ENCODE measurements around the gene RAB41. TPM values are rescaled to one million over a fixed set of nuclear protein-coding genes. Genes with fewer than 3 reads are reported as not detected.

The RAB41 gene
- total RNA-seq, 2 experiments from 2014 or later, result not detected

DNA sequence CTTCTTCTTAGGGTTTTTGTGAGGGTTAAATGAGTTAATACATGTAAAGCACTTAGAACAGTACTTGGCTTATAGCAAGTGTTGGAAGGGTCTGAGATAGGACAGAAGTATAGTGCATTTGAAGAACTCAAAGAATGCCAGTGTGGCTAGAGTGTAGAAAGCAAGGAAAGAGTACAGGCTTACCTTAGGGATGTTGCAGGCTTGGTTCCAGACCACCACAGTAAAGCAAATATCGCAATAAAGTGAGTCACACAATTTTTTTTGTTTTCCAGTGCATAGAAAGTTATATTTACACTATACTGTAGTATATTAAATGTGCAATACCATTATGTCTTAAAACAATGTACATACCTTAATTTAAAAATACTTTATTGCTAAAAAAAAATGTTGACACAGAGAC is 49.2 kb downstream of the RAB41 start:
- no peak overlapping the region for H2AFZ ChIP-seq (ENCODE audit: low read length)
- no peaks in the 10 kb centered on the region for H3K9me2 ChIP-seq (ENCODE audit: insufficient read depth, low read length)
- no peaks in the 10 kb centered on the region for H3K4me1 ChIP-seq (ENCODE audit: insufficient read depth, low read length, poor library complexity, severe bottlenecking)
- H3K36me3 ChIP-seq (ENCODE audit: insufficient read depth, low read length), result peaks cover 70% of the 10 kb centered on the region
- TF ChIP-seq, protein P1, sequence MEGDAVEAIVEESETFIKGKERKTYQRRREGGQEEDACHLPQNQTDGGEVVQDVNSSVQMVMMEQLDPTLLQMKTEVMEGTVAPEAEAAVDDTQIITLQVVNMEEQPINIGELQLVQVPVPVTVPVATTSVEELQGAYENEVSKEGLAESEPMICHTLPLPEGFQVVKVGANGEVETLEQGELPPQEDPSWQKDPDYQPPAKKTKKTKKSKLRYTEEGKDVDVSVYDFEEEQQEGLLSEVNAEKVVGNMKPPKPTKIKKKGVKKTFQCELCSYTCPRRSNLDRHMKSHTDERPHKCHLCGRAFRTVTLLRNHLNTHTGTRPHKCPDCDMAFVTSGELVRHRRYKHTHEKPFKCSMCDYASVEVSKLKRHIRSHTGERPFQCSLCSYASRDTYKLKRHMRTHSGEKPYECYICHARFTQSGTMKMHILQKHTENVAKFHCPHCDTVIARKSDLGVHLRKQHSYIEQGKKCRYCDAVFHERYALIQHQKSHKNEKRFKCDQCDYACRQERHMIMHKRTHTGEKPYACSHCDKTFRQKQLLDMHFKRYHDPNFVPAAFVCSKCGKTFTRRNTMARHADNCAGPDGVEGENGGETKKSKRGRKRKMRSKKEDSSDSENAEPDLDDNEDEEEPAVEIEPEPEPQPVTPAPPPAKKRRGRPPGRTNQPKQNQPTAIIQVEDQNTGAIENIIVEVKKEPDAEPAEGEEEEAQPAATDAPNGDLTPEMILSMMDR (conservative IDR thresholded peaks at IDR 0.05; ENCODE audit: low read length), result no peak
- no peak for TF ChIP-seq EZH2phosphoT487 (IDR thresholded peaks at IDR 0.05; ENCODE audit: borderline replicate concordance, low read depth, low read length)
- H3K9me3 ChIP-seq (ENCODE audit: low read length), result no peaks in the 10 kb centered on the region
- no peak overlapping the region for H3K27ac ChIP-seq (ENCODE audit: low read depth, low read length, poor library complexity, severe bottlenecking)
- no peaks in the 10 kb centered on the region for H3K79me2 ChIP-seq (ENCODE audit: insufficient read depth, low read depth, low read length)
- intact Hi-C loops (cut with micrococcal nuclease; ENCODE audit: unreplicated experiment), result no loop called here
- POLR2A ChIA-PET, result no interaction called here
- CTCF ChIA-PET (ENCODE audit: unreplicated experiment), result no interaction called here
- H3K4me2 ChIP-seq (ENCODE audit: low read length), result no peak overlapping the region
- no peak overlapping the region for H3K4me3 ChIP-seq (ENCODE audit: low read depth, low read length, poor library complexity, severe bottlenecking)
- no peaks in the 10 kb centered on the region for H4K20me1 ChIP-seq (ENCODE audit: insufficient read depth, low read length)
- BruUV-seq (replicated peaks), result no TSS peak
- DNase-seq (ENCODE audit: low spot score), result no peak

DNA sequence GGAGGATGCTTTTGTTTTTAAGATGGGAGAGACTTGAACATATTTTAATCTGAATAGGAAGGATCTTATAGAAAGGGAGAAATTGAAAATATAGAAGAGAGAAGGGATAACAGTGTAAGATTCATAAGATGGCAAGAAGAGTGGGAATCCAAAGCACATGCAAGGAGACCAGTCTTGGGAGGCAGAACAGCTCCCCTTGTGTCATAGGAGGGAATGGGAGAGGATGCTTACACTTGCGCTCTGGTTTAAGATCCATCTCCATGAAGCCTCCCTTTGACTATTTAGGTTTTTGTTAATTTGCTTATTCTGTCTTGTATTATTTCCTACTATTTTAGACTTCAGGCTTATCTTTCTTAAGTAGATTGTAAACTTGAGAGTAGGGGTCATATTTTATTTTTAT is 50.6 kb downstream of the RAB41 start:
- no TSS peak for BruUV-seq (replicated peaks)
- intact Hi-C loops (cut with micrococcal nuclease; ENCODE audit: unreplicated experiment), result no loop called here
- ChIA-PET POLR2A (no interaction called here), CTCF (ENCODE audit: unreplicated experiment) (no interaction called here)
- Histone ChIP-seq H3K79me2 (ENCODE audit: insufficient read depth, low read depth, low read length) (no peaks in the 10 kb centered on the region), H2AFZ (ENCODE audit: low read length) (no peak overlapping the region), H3K36me3 (ENCODE audit: insufficient read depth, low read length) (peaks cover 84% of the 10 kb centered on the region), H3K27ac (ENCODE audit: low read depth, low read length, poor library complexity, severe bottlenecking) (no peak overlapping the region), H4K20me1 (ENCODE audit: insufficient read depth, low read length) (no peaks in the 10 kb centered on the region), H3K4me1 (ENCODE audit: insufficient read depth, low read length, poor library complexity, severe bottlenecking) (no peaks in the 10 kb centered on the region), H3K9me2 (ENCODE audit: insufficient read depth, low read length) (no peaks in the 10 kb centered on the region), H3K4me3 (ENCODE audit: low read depth, low read length, poor library complexity, severe bottlenecking) (no peak overlapping the region), H3K9me3 (ENCODE audit: low read length) (no peaks in the 10 kb centered on the region), H3K4me2 (ENCODE audit: low read length) (no peak overlapping the region)
- TF ChIP-seq EZH2phosphoT487 (IDR thresholded peaks at IDR 0.05; ENCODE audit: borderline replicate concordance, low read depth, low read length), result no peak
- TF ChIP-seq, protein P1 (conservative IDR thresholded peaks at IDR 0.05; ENCODE audit: low read length), result no peak
- no peak for DNase-seq (ENCODE audit: low spot score)

Small RNA genes within 50 kb of the gene (small RNA-seq; reads per million reads assigned to genes)
- gene RNA5SP507, result not detected

Other genes with a start within 250 kb of the RAB41 start
- not detected in 2 replicates for gene AWAT2, start 232.2 kb upstream of the RAB41 start, total RNA-seq (2014; rRNA removed; shearing (Covaris generic))
- gene AWAT2, start 232.2 kb upstream of the RAB41 start, total RNA-seq (2022), result not detected in 2 replicates
- not detected in 2 replicates for gene OTUD6A, start 219.7 kb upstream of the RAB41 start, total RNA-seq (2014; rRNA removed; shearing (Covaris generic))
- not detected in 2 replicates for gene OTUD6A, start 219.7 kb upstream of the RAB41 start, total RNA-seq (2022)
- 47.2 and 60.0 TPM in 2 replicates for gene IGBP1, start 148.7 kb upstream of the RAB41 start, total RNA-seq (2014; rRNA removed; shearing (Covaris generic))
- 60.5 and 61.7 TPM in 2 replicates for gene IGBP1, start 148.7 kb upstream of the RAB41 start, total RNA-seq (2022)
- not detected in 2 replicates for gene DGAT2L6, start 104.7 kb upstream of the RAB41 start, total RNA-seq (2014; rRNA removed; shearing (Covaris generic))
- not detected in 2 replicates for gene DGAT2L6, start 104.7 kb upstream of the RAB41 start, total RNA-seq (2022)
- gene AWAT1, start 47.5 kb upstream of the RAB41 start, total RNA-seq (2014; rRNA removed; shearing (Covaris generic)), result not detected in 2 replicates
- not detected in 2 replicates for gene AWAT1, start 47.5 kb upstream of the RAB41 start, total RNA-seq (2022)
- 0.16 and 0.31 TPM in 2 replicates for gene P2RY4, start 22.0 kb upstream of the RAB41 start, total RNA-seq (2014; rRNA removed; shearing (Covaris generic))
- 0.21 and 0.46 TPM in 2 replicates for gene P2RY4, start 22.0 kb upstream of the RAB41 start, total RNA-seq (2022)
- gene ARR3, start 13.8 kb upstream of the RAB41 start, total RNA-seq (2014; rRNA removed; shearing (Covaris generic)), result not detected in 2 replicates
- gene ARR3, start 13.8 kb upstream of the RAB41 start, total RNA-seq (2022), result not detected in 2 replicates
- 23.0 and 23.3 TPM in 2 replicates for gene PDZD11, start 7.8 kb downstream of the RAB41 start, total RNA-seq (2014; rRNA removed; shearing (Covaris generic))
- 27.4 and 30.3 TPM in 2 replicates for gene PDZD11, start 7.8 kb downstream of the RAB41 start, total RNA-seq (2022)
- gene KIF4A, start 7.9 kb downstream of the RAB41 start, total RNA-seq (2014; rRNA removed; shearing (Covaris generic)), result 29.9 and 32.5 TPM in 2 replicates
- 40.7 and 43.4 TPM in 2 replicates for gene KIF4A, start 7.9 kb downstream of the RAB41 start, total RNA-seq (2022)
- 0.16 TPM in 1 of 2 replicates, not detected in the other for gene GDPD2, start 141.1 kb downstream of the RAB41 start, total RNA-seq (2014; rRNA removed; shearing (Covaris generic))
- not detected in 2 replicates for gene GDPD2, start 141.1 kb downstream of the RAB41 start, total RNA-seq (2022)
- gene DLG3, start 162.7 kb downstream of the RAB41 start, total RNA-seq (2014; rRNA removed; shearing (Covaris generic)), result 0.06 TPM in 1 of 2 replicates, not detected in the other
- gene DLG3, start 162.7 kb downstream of the RAB41 start, total RNA-seq (2022), result 0.09 TPM in 1 of 2 replicates, not detected in the other